ENCODE data around the gene HOXB3. TPM values are rescaled to one million over a fixed set of nuclear protein-coding genes. Genes with fewer than 3 reads are reported as not detected.

The HOXB3 gene
- total RNA-seq, 4 donors from 2014 or later = 2.5 to 11.1 (median 5.8) TPM

GRCh38 chr17:48564188-48565021, 25.6 kb downstream of the HOXB3 start:
- no peak for DNase-seq
- intact Hi-C loops (cut with DNase I) = no loop called here
- Histone ChIP-seq H3K4me1 (peaks cover 17 to 97% (median 77%) of the 10 kb centered on the region in 3 donors), H3K4me3 (peak overlapping the region; percentile 33 to 71 (median 46)), H3K27ac (peak overlapping the region; percentile 89 to 92 (median 91)), H3K36me3 (no peaks in the 10 kb centered on the region), H3K27me3 (peaks cover 0 to 83% (median under 1%) of the 10 kb centered on the region in 4 donors), H3K9me3 (no peaks in the 10 kb centered on the region)
- no peak for TF ChIP-seq CTCF (IDR thresholded peaks at IDR 0.05)
- TF ChIP-seq POLR2A (IDR thresholded peaks at IDR 0.05) = peak in 1 of 4 donors; percentile 6
- 19 to 22% methylated on average over 8 to 13 of the region's 73 CpGs for WGBS, 2 donors

- Histone ChIP-seq H3K4me1 (peaks cover 17 to 97% (median 81%) of the 10 kb centered on the region in 3 donors), H3K4me3 (peak overlapping the region; percentile 33 to 71 (median 46)), H3K36me3 (no peaks in the 10 kb centered on the region), H3K27me3 (peaks cover 0 to 77% (median 0%) of the 10 kb centered on the region in 4 donors), H3K9me3 (no peaks in the 10 kb centered on the region), H3K27ac (peak overlapping the region; percentile 89 to 92 (median 91))
- no peak for DNase-seq
- WGBS, 2 donors = 14 to 18% methylated on average over 4 to 6 of the region's 10 CpGs
- TF ChIP-seq CTCF (IDR thresholded peaks at IDR 0.05) (no peak), POLR2A (IDR thresholded peaks at IDR 0.05) (no peak)
- intact Hi-C loops (cut with DNase I) = no loop called here
Observed at GRCh38 chr17:48563867-48564187, 26.2 kb downstream of the HOXB3 start.

- no peaks in the 10 kb centered on the region for H3K36me3 ChIP-seq
- no peaks in the 10 kb centered on the region for H3K9me3 ChIP-seq
- DNase-seq = no peak
- TF ChIP-seq CTCF (IDR thresholded peaks at IDR 0.05) (no peak), POLR2A (IDR thresholded peaks at IDR 0.05) (no peak)
- H3K4me1 ChIP-seq = peaks cover 17 to 98% (median 84%) of the 10 kb centered on the region in 3 donors
- intact Hi-C loops (cut with DNase I) = no loop called here
- WGBS, 2 donors = 38 to 55% methylated on average over 5 of the region's 6 CpGs
- peak overlapping the region; percentile 33 to 71 (median 46) for H3K4me3 ChIP-seq
- H3K27ac ChIP-seq = peak overlapping the region; percentile 89 to 92 (median 91)
- peaks cover 0 to 76% (median 0%) of the 10 kb centered on the region in 4 donors for H3K27me3 ChIP-seq
Observed at GRCh38 chr17:48563385-48563838, 26.6 kb downstream of the HOXB3 start.

DNA sequence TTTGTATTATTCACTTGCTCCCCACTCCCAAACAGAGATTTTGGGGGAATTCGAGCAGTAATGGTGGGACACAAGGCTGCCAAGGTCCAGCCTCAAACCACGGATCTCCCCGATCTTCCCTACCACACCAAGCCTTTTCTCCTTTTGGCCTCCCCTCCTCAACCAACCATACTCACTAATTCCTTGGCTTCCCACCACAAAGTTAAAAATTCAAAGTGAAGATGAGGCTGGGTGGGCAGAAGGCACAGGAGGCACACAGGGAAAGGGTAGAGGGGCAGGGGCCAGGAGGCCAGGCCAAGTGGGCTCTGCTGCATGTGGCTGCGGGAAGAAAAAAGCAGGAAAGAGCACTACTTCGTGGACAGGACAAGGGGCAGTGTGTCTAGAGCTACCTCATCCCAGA, 27.1 kb downstream of the HOXB3 start:
- H3K27me3 ChIP-seq = peaks cover 0 to 76% (median 0%) of the 10 kb centered on the region in 4 donors
- WGBS, 2 donors = 42 to 47% methylated on average over 5 of the region's 5 CpGs
- DNase-seq = no peak
- intact Hi-C loops (cut with DNase I) = no loop called here
- H3K27ac ChIP-seq = peak overlapping the region; percentile 89 to 92 (median 91)
- H3K4me3 ChIP-seq = peak overlapping the region in 3 of 4 donors; percentile 1 to 71 (median 55)
- no peaks in the 10 kb centered on the region for H3K36me3 ChIP-seq
- peaks cover 17 to 100% (median 87%) of the 10 kb centered on the region in 3 donors for H3K4me1 ChIP-seq
- TF ChIP-seq POLR2A (IDR thresholded peaks at IDR 0.05) (no peak), CTCF (IDR thresholded peaks at IDR 0.05) (no peak)
- H3K9me3 ChIP-seq = no peaks in the 10 kb centered on the region
